ENCODE measurements around the gene DPP6.
"Not testable (repeated sequence)": the region's sequence is repeated elsewhere in the genome, so short reads cannot be mapped to it uniquely, and the experiment has no call there.

DPP6 gene

DNA sequence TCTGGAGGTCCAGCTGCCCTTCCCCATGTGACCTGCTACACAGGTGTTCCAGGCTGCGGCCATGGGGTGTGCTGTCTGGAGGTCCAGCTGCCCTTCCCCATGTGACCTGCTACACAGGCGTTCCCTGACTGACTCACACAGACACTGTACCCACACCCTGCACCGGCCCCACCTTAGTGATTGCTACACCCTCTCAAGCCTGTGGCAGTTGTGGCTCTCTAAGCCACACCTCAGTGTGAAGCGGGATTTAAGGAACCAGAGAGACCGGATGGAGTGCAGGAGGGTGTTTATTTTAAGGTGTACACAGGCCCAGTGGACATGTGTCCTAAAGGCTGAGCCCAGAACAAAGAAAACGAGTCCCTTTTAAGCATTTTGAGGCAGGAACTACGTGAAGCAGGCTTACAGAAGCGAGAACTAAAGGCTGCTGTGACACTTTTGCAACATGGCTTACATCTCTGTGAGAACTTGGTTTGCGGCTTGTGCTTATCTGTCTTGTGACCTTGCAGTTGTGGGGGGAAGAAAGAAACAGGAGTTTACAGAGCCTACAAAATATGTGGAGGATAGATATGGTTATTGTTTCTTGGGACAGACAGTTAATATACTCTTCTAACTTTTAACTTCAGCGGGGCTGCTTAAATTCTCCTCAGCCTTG is 624.4 kb downstream of the DPP6 start:
- DNase-seq, result no peak

DNA sequence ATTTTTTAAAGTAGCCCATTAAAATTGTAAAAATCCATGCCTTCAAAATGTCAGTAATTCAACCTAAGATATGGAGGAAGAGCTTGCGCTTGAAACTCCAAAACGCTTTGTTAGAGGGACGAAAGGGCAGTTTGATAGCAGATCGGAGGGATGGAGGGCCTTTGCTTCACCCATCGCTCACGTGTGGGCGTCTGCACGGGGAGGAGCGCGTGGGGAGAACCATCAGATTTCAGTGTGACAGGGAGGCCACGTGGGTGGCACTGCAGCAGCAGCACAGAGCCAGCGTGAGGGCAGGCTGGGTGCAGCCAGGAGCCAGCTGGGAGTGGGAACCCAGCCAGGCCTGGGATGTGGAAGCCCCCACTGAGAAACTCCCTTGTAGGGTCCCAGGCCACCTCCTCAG is 625.3 kb downstream of the DPP6 start:
- no peak for DNase-seq

DNA sequence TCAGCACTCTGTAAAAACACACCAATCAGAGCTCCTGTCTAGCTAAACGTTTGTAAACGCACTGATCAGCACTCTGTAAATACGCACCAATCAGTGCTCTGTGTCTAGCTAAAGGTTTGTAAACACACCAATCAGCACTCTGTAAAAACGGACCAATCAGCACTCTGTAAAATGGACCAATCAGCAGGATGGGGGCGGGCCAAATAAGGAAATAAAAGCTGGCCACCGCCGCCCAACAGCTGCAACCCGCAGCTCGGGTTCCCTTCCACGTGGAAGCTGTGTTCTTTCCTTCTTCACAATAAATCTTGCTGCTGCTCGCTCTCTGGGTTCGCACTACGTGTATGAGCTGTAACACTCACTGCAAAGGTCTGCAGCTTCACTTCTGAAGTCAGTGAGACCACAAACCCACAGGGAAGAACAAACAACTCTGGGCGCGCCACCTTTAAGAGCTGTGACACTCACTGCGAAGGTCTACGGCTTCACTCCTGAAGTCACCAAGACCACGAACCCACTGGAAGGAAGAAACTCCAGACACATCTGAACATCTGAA is 625.9 kb downstream of the DPP6 start:
- not testable (repeated sequence) for DNase-seq

DNA sequence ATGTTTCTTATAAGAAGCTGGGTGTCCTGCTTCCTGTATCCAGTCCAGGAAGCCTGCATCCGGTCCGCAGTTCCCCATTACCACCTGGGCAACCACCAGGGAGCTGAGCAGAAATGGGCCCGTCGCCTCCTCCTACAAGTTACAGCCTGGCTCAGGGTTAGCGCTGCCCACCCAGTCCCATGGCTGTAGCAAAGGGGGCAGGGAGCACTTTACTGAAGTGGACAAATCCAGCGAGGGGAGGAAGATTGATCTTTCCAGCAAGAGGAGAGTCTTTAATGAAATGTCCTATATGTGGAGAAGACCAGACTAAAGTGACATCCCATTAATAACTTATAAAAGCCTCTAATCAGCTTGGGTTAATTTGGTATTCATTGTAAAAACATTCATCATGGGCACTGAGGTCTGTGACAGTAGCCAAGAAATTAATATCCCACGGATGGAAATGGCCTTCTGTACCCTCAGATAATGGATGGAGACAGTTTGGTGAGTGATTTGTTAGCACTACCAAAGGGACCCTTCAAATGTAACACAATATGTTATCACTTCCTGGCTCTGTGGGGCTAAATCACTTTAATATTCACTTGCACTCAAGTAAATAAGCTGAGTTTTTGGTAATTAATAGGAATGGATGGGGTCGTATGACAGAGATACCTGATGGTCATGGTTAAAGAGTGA is 627.3 kb downstream of the DPP6 start:
- no peak for DNase-seq

DNA sequence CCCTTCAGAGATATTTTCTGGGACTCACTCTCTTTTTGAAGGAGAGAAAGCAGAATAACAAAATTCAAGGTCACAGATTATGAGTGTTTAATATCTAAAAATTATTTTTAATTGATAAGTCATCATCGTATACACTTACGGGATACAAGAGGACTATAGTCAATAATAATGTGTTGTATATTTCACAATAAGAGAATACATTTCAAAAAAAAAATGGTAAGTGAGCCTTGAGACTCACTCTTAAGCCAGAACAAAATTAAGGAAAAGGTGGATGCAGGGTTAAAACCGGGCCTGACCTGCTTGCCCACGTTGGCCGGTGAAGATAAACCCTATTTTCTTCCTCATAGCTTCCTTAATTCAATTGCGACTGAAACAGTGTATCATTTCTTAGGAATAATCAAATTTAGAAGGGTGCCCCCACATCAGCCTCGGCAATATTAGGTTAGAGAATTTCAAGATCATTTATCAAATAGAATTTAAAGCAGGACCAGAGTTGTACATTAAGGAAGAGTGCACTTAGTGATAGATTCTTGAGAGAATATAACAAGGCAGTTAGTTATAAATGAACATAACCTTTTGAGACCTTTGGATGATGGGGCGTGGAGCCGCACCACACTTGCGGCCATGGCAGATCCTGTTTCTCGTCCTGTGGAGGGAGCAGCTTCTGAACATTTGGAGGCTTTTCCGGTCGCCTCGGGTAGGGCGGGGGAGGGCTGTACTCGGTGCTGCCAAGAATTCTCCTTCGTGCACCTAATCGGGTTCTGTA is 628.9 kb downstream of the DPP6 start:
- DNase-seq, result no peak

DNA sequence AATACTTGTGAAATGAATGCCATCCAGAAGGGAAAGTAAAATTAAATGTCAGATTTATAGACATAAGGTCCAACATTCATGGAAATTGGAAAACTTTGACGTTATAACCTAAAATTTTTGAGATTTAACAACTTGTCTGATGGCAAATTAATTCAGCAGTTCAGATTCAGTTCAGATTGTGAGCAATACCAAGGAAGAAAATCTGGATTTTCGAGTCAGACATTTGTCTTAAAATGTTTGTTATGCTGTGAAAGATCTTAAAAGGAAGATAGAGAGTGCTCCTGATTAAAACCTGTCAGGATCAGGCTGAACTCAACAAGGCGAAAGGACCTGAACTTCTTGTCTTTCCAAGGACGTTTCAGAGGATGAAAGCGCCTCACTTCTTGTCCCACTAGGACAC is 629.8 kb downstream of the DPP6 start:
- DNase-seq, result no peak

DNA sequence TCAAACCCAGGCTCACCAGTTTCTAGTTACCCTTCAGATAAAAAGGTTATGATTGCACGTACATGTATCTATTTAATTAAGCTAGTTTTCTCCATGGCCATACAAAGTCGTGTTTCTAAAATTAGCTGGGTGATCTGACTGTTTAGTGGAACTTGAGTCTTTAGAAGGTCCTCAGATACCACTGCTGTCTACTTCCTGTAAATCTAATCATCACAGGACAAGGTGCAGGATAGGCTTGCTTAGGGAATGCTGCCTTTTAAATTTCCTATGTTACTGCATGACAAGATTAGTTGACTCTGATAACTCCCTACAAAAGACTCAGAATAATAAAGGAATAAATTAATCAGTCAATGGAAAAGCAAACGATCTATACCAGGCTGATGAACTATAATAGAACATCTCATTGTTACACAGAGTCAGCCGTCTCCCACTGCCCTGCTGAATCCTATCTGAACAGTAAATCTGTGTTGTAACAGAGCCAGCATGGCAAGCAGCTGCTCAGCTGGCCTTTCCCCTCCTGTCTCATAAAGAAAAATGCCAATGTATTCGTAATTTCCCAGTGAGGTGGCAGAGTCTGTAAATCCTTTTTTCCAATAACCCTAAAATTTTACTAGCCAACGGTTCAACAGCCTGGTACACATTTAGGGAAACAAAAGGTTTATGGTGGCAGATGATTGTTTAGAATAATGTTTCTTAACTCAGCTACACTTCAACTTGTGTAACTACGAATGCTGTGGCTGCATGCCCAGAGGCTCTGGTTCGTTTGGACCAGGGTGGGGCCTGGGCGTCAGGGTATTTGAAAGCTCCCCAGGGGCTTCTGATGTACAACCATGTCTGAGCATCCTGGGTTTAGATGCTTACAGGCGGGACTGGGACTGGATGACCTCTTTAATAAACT is 632.7 kb downstream of the DPP6 start:
- no peak for DNase-seq

DNA sequence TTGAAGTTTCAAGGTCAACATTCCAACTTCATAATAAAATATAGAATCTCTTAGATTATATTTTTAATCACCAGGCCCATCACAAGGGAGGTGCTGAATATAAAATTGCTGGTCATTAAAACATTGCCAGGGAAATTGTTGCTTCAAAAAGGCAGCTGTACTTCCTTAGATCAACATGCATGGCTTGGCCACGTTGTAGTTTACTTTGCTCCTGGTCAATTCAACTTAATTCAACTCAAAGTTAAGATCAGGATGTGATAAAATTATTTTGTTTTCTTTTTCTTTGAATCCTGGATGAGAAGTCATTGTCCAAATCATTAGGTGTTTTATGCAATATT is 633.3 kb downstream of the DPP6 start:
- DNase-seq, result no peak

DNA sequence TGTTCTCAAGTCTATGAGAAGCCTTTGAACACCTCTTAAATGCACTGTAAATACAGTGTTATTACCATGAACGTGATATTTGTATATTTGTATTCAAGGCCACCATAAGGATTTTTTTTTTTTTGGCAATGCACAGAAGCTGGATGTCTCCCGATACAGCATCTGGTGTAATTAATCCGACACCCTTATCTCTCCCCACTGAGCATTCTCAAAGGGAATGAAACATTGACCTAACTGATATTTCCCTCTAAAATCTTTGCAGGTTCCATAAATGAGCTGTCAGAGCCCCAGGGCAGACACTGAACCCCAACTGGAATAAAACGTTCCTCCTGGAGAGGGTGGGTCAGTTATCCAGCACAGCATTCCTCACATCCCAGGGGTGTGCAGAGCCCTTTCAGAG is 634.1 kb downstream of the DPP6 start:
- DNase-seq, result no peak

DNA sequence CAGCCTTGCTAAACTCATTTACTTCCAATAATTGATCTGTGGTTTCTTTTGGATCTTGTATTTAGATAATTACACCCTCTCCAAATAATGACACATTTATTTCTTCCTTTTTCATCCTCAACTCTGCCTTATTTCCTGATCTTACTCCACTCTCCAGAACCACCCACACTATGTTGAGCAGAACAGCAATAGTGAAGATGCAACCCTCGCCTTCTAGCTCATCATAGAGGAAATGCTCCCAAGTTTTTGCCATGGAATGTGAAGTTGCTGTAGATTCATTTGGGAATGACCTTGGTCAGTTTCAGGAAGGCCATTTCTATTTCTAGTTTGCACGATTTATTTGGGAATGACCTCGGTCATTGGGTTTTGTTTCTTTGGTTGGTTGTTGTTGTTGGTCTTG is 636.8 kb downstream of the DPP6 start:
- DNase-seq, result no peak

DNA sequence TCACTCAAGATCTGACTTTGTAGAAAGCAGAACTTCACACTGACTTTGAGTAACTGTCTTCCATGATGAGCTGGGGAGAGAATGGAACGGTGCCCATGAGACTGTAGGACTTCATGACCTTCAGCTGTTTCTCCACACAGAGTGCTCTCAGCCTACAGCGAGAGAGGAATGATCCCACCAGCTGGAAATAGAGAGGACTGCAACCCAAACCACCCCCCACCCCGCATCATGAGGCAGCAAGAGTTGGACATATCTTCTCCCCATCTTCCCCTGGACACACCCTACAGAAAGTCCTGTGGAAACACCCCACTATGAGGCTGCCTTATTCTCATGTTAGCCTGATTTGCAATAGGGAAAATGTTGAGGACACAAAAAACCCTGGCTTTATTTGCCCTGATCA is 638.2 kb downstream of the DPP6 start:
- no peak for DNase-seq

DNA sequence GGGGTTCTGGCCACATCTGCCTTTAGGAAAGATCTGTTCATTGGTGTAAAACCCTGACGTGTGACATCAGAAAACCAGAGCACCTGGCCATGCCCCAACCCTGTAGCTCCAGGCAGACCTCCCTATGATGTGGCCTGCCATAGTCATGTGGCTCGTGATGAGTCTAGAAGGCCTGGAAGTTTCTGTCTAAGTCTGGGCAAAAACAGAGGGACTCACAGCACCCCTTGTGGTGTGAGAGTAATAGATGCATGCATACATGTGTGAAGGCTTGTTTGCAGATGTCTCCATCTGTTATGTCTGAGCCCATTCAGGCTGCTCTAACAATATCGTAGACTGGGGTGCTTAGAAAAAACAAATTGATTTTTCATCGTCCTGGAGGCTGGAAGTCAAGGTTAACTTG is 641.5 kb downstream of the DPP6 start:
- no peak for DNase-seq

DNA sequence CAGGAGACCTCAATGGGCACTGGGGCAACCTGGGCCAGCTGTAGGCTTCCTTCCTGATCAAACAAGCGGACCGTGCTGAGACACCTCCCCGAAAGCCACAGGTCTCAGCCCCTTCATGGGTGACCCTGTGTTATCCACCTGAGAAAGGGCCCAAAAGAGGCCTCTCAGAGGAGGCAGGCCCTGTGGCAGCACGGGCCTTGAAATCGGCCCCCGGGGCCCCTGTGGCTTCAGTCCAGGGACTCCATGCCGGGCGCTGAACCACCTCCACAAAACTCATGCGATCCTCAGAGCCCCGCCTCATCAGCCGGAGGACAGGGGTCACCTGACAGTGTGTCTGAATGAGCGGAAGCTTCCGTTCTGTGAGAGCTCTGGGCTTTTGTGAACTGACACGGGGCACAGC is 643.6 kb downstream of the DPP6 start:
- DNase-seq, result no peak

DNA sequence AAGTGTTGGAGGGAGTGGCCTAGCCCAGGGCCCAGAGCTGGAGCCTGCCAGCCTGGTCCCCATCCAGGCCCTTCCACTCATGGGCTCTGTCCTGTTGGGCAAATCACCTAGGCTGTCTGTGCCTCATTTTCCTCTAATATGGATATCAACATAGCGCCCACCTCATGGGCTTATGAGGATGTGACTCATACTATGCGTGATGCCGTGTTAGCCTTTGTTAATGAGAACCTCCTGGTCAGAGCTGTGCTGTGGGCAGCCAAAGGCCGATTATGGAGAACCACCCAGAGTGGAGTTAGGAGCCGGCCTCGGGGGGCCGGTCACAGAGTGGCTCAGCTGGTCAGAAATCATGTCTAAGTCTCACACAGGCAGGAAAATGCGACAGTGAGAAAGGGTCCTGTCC is 644.4 kb downstream of the DPP6 start:
- DNase-seq, result no peak

DNA sequence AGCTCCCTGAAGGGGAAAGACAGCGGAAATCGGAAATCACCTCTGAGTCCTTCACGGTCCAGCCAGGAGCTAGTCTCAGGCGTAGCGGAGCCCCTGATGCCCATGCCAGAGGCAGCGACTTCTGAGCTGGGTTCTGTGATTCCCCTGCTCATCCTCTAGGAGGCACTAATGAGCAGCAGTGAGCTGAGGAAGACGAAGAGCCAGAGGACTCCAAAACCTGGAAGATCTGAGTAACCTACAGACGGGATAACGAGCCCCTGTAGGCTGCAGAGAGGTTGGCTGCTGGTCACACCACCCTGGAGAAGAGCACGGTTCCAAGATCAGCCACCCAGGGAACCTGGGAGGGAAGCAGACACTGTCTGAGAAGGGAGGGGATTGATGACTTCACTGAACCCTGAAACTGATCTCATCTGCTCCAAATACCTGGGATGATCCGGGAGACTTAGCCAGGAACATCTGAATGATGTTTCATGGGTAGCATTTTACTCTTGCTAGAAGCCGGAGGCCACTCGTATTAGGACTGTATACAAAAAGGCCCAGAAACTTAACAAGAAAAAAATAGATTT is 646.6 kb downstream of the DPP6 start:
- DNase-seq, result no peak

DNA sequence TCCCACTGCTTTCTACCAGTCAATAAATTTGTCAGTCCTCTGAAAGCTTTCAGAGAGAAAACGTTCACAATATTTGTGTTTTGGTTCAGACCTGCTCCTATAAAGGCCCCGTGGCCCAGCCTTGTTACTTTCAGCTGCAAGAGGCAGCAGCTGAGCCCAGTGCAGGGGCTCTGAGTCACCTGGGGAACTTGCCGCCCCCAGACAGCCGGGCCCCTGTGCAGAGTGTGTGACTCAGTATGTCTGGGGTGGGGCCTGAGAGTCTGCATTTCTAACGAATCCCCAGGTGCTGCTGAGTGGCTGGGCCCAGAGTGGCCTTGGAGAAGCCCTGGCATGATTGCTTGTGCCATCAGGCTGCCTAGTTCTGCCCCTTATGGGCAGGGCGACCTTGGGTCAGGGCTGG is 647.2 kb downstream of the DPP6 start:
- DNase-seq, result no peak

DNA sequence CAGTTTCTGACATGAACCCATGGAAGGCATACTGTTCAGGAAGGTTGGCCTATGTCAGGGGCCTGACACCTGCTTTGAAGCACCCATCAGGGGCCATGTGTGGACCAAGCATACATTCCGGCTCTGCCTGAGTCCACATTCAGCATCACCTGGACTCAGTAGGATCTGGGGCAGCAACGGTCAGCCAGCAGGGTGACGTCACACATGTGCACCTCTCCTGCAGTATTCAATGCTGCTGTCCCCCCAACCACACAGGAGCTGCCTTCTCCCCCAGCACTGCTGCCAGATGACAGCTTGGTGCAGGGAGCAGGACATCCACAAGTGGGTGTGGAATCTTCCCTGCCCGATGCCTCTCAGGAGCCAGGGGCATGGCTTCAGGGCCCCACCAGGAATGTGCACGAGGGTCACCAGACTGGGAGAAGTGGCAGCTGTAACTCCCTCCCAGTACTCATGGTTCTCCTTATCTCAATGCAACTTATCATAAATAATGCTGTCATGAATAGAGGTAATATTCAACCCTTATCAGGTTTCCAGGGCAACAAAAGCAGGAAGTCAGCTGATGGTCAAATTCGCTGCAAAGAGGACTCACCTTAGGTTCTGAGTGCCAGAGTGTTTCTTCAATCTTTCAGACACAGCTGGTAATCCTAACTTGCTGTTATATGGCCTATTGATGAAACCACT is 657.8 kb downstream of the DPP6 start:
- no peak for DNase-seq

DNA sequence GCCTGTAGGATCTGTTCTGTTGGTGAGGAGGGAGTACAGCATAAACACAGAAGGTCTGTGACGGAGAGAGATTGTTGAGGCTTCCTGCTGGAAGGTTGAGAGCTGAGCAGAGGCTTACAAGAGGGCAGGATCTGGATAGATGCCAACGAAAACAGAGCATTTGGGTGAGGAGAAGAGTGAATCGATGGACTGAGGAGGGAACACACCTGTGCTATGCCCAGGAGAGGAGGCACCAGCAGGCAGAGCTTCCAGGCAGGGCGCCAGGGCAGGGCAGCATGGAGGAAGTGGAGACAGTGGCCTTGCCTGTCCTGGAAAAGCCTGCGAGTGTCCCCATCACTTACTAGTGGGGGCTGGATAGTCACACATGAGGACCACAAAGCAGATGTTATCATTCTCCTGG is 667.8 kb downstream of the DPP6 start:
- DNase-seq, result no peak

DNA sequence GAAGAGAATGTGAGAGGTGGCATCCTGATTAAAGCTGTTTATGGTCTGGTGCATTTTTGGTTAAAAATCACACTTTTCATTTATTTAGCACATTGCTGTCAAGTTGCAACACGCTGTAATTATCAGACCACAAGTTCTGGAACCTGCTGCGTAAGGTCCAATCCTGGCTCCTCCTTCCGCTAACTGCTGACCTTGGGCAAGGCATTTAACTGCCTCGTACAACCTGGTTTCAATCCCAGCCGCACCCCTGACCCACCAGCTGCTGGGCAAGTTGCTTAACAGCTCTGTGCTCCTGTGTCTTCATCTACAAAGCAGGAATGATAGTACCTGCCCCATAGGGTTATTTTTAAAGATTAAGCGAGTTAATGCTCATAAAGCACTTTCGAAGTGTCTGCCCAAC is 668.9 kb downstream of the DPP6 start:
- DNase-seq, result no peak

DNA sequence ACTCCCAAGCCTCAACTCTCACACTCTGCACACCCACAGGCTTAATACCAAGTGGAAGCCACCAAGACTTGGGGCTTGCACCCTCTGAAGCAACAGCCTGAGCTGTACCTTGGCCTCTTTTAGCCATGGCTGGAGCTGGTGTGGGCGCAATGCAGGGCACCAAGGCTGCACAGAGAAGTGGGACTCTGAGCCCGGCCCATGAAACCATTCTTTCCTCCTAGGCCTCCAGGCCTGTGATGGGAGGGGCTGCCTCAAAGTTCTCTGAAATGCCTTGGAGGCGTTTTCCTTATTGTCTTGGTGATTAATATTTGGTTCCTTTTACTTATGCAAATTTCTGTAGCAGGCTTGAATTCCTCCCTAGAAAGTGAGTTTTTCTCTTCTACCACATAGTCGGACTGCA is 674.2 kb downstream of the DPP6 start:
- DNase-seq, result no peak

DNA sequence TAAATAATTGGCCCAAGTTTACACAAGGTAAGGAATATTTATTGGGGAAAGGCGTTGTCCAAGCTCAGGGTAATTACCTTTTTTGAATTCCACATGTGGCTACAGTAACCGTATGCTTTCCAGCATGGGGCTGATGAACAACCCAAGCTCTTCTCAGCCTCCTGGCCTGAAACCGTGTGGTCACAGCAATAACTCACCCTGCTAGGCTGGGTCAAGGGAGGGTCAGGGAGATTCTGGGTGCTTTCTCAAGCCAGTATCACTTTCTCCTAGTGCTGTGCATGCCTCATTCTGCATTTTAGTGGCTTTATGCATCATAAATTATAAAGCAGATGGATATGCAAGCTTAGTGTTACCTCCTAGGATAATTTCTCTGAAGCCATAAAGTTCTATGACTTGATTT is 676.9 kb downstream of the DPP6 start:
- no peak for DNase-seq

DNA sequence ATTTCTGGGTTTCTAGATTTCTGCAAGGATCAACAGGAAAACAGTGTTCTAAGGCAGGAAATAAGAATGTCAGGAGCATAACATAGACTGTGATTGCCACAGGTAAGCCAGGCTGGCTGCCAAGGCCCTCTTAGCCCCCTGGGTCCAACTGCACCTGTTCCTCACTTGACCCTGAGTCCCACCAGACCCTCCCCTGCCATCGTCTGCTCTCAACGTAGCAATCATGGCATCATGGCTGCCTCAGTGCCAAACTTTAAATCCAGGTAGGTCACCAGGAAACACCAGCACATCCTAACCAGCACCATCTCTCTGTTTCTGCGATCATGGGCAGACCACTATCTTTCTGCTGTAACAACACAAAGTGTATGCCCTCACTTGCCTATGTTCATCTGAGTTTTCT is 683.6 kb downstream of the DPP6 start:
- no peak for DNase-seq
